Hepatocyte (in vitro differentiated cells): ENCODE data around the gene TIMM50.

Experiments
- EZH2 ChIP-seq: fragments of 200-600 bp; sonication (generic); IDR thresholded peaks from 2 replicates; pipeline ENCODE4 v1.6.1; 2016; ENCODE audit warnings: antibody characterized with exemption, mild to moderate bottlenecking, borderline replicate concordance
- TF ChIP-seq, protein P1 (sequence below): fragments of 200-600 bp; sonication (generic); IDR thresholded peaks from 2 replicates; pipeline ENCODE4 v1.5.1; 2016; ENCODE audit warnings: antibody characterized with exemption, mild to moderate bottlenecking; ENCODE audit not compliant: poor library complexity

DNA sequence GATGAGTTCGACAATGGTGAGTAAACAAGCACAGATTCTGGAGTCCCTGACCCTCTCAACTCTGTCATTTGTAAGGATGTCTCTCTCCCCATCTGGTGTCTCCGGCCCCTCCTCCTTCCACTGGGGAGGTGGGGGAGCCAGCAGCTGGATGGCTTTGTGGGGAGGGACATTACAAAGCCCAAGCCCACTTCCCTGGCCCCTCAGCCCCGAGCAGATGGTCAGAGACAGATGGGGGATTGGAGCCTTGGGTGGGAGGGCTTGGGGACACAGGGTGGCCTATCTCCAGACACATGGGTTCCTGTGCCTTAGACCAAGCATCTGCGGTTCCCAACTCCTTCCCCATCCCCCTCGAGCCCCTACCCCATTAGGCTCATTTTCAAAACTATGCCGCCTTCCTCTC, 2.5 kb downstream of the TIMM50 start:
- TF ChIP-seq, protein P1, sequence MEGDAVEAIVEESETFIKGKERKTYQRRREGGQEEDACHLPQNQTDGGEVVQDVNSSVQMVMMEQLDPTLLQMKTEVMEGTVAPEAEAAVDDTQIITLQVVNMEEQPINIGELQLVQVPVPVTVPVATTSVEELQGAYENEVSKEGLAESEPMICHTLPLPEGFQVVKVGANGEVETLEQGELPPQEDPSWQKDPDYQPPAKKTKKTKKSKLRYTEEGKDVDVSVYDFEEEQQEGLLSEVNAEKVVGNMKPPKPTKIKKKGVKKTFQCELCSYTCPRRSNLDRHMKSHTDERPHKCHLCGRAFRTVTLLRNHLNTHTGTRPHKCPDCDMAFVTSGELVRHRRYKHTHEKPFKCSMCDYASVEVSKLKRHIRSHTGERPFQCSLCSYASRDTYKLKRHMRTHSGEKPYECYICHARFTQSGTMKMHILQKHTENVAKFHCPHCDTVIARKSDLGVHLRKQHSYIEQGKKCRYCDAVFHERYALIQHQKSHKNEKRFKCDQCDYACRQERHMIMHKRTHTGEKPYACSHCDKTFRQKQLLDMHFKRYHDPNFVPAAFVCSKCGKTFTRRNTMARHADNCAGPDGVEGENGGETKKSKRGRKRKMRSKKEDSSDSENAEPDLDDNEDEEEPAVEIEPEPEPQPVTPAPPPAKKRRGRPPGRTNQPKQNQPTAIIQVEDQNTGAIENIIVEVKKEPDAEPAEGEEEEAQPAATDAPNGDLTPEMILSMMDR = no peak
- no peak for TF ChIP-seq EZH2
